ENCODE data around the gene SKP1. TPM values are rescaled to one million over a fixed set of nuclear protein-coding genes. Genes with fewer than 3 reads are reported as not detected.

Gene SKP1
- total and polyA plus RNA-seq, 9 of the 15 experiments (the other 6 are each of a cell fraction or from before 2014, with no cell fraction given) = 301 to 2,109 (median 639) TPM

GRCh38 chr5:134184155-134185135 lies 7.7 kb upstream of the SKP1 start (continued):
- peak; percentile 90 for TF ChIP-seq REST (IDR thresholded peaks at IDR 0.05; ENCODE audit: borderline replicate concordance)
- TF ChIP-seq REST (CRISPR knock-in tag; IDR thresholded peaks at IDR 0.05; ENCODE audit: low read depth) = no peak
- TF ChIP-seq ESRRB (CRISPR knock-in tag; IDR thresholded peaks at IDR 0.05; ENCODE audit: borderline replicate concordance) = no peak
- no peak for TF ChIP-seq CBX1 (IDR thresholded peaks at IDR 0.05; ENCODE audit: low read depth)
- no peak for TF ChIP-seq KAT8 (IDR thresholded peaks at IDR 0.05; ENCODE audit: low read depth)
- no peak for TF ChIP-seq ZNF407 (IDR thresholded peaks at IDR 0.05; ENCODE audit: low read depth)

Measured in K562 (cell line).